Calu3 (cell line): ENCODE results near the gene HDAC7. TPM values are rescaled to one million over a fixed set of nuclear protein-coding genes. Genes with fewer than 3 reads are reported as not detected.

ENCODE experiments used
- BruUV-seq: library from RNA; stranded (reverse); fragments of 400-500 nt; replicated peaks from 2 replicates; lab custom pipeline; 2021; lab: Mats Ljungman, UMichigan
- CTCF ChIA-PET: fragments of 300-600 bp; sonication (Branson Sonifier 250); formaldehyde crosslinking; loops from one replicate; lab custom pipeline; 2022; ENCODE audit warnings: antibody characterized with exemption; lab: Charles Lee
- DNase-seq: peaks from one replicate; pipeline ENCODE4 v3.0.0; 2022
- H3K27ac Mint-ChIP-seq: one replicate; pipeline ENCODE4 v1.8.0; 2022; ENCODE audit warnings: mixed read lengths; ENCODE audit not compliant: unreplicated experiment
- H3K27me3 Mint-ChIP-seq: one replicate; pipeline ENCODE4 v1.8.0; 2022; ENCODE audit warnings: mixed read lengths; ENCODE audit not compliant: unreplicated experiment
- H3K36me3 Mint-ChIP-seq: one replicate; pipeline ENCODE4 v1.8.0; 2022; ENCODE audit warnings: mild to moderate bottlenecking, moderate library complexity, mixed read lengths; ENCODE audit not compliant: insufficient read depth, unreplicated experiment
- H3K4me1 Mint-ChIP-seq: one replicate; pipeline ENCODE4 v1.8.0; 2022; ENCODE audit warnings: mild to moderate bottlenecking, low read depth, mixed read lengths; ENCODE audit not compliant: unreplicated experiment
- H3K4me3 Mint-ChIP-seq: one replicate; pipeline ENCODE4 v1.8.0; 2022; ENCODE audit warnings: mild to moderate bottlenecking, low read depth, moderate library complexity, mixed read lengths; ENCODE audit not compliant: unreplicated experiment
- H3K9me3 Mint-ChIP-seq: one replicate; pipeline ENCODE4 v1.8.0; 2022; ENCODE audit warnings: low read depth, mixed read lengths; ENCODE audit not compliant: unreplicated experiment
- CTCF ChIP-seq: fragments of 200-600 bp; IDR thresholded peaks from one replicate; pipeline ENCODE4 v1.8.0; 2022; ENCODE audit warnings: antibody characterized with exemption; ENCODE audit not compliant: unreplicated experiment
- intact Hi-C: fragments of 100-400 bp; cut with micrococcal nuclease; formaldehyde crosslinking; loops from one replicate; pipeline ENCODE4 v1.10.0; 2022; ENCODE audit not compliant: unreplicated experiment
- total RNA-seq: library from RNA; stranded (reverse); gene quantifications from 2 replicates; pipeline ENCODE4 v1.2.3, GENCODE V29; 2022

HDAC7 gene
- total RNA-seq, 1 experiment from 2014 or later = 41.8 TPM

GRCh38 chr12:47791874-47792273 lies 27.8 kb downstream of the HDAC7 start:
- Mint-ChIP-seq H3K9me3 (no peaks in the 10 kb centered on the region), H3K27me3 (no peaks in the 10 kb centered on the region), H3K4me3 (no peak overlapping the region), H3K27ac (no peak overlapping the region), H3K36me3 (peaks cover 22% of the 10 kb centered on the region), H3K4me1 (no peaks in the 10 kb centered on the region)
- BruUV-seq = no TSS peak
- no peak for TF ChIP-seq CTCF
- intact Hi-C loops = no loop called here
- CTCF ChIA-PET = no interaction called here
- no peak for DNase-seq

- CTCF ChIA-PET = no interaction called here
- BruUV-seq = no TSS peak
- no peaks in the 10 kb centered on the region for H3K9me3 Mint-ChIP-seq
- H3K4me3 Mint-ChIP-seq = no peak overlapping the region
- no peaks in the 10 kb centered on the region for H3K27me3 Mint-ChIP-seq
- DNase-seq = no peak
- no peak for TF ChIP-seq CTCF
- peaks cover 22% of the 10 kb centered on the region for H3K36me3 Mint-ChIP-seq
- H3K4me1 Mint-ChIP-seq = no peaks in the 10 kb centered on the region
- intact Hi-C loops = no loop called here
- no peak overlapping the region for H3K27ac Mint-ChIP-seq
Measured at GRCh38 chr12:47791351-47791746, 28.4 kb downstream of the HDAC7 start.

GRCh38 chr12:47790676-47791350 lies 28.9 kb downstream of the HDAC7 start:
- intact Hi-C loops = no loop called here
- BruUV-seq = no TSS peak
- CTCF ChIA-PET = no interaction called here
- peaks cover 21% of the 10 kb centered on the region for H3K36me3 Mint-ChIP-seq
- H3K4me1 Mint-ChIP-seq = no peaks in the 10 kb centered on the region
- DNase-seq = no peak
- TF ChIP-seq CTCF = no peak
- no peaks in the 10 kb centered on the region for H3K27me3 Mint-ChIP-seq
- H3K4me3 Mint-ChIP-seq = no peak overlapping the region
- no peak overlapping the region for H3K27ac Mint-ChIP-seq
- no peaks in the 10 kb centered on the region for H3K9me3 Mint-ChIP-seq

- Mint-ChIP-seq H3K9me3 (no peaks in the 10 kb centered on the region), H3K27ac (no peak overlapping the region), H3K4me1 (no peaks in the 10 kb centered on the region), H3K36me3 (peaks cover 14% of the 10 kb centered on the region), H3K4me3 (no peak overlapping the region), H3K27me3 (no peaks in the 10 kb centered on the region)
- CTCF ChIA-PET = interaction anchor here (0.6 kb wide), 1 partner anchor 11 kb away, joined by 5 read pairs; no protein-coding TSS in a partner anchor
- TF ChIP-seq CTCF = no peak
- no TSS peak for BruUV-seq
- no peak for DNase-seq
- intact Hi-C loops = no loop called here
Measured at GRCh38 chr12:47789712-47790489, 29.8 kb downstream of the HDAC7 start.
